Activated CD8-positive, alpha-beta T cell treated with anti-CD3 and anti-CD28 coated beads for 36 hours (primary cell): Measurements from ENCODE around the gene SNX7. TPM values are rescaled to one million over a fixed set of nuclear protein-coding genes. Genes with fewer than 3 reads are reported as not detected.

Experiments
- ATAC-seq: fragments of 200-7000 bp; cut with Tn5 transposase; one replicate; pipeline ENCODE4 v1.10.0; 2021; ENCODE audit warnings: mild to moderate bottlenecking, moderate library complexity
- CTCF ChIA-PET: fragments of 350-600 bp; sonication (Branson Sonifier 250); formaldehyde crosslinking; loops from one replicate; lab custom pipeline; 2021; ENCODE audit warnings: antibody characterized with exemption; lab: Charles Lee
- POLR2A ChIA-PET: fragments of 350-600 bp; sonication (Branson Sonifier 250); formaldehyde crosslinking; loops from one replicate; lab custom pipeline; 2021; ENCODE audit warnings: antibody characterized with exemption; lab: Charles Lee
- DNase-seq: peaks from one replicate; pipeline ENCODE4 v3.0.0-alpha.2; 2020
- H3K27ac Mint-ChIP-seq: one replicate; pipeline ENCODE4 v1.8.0; 2021; ENCODE audit warnings: mild to moderate bottlenecking, mixed read lengths
- H3K27me3 Mint-ChIP-seq: one replicate; pipeline ENCODE4 v1.8.0; 2021; ENCODE audit warnings: mixed read lengths
- H3K36me3 Mint-ChIP-seq: one replicate; pipeline ENCODE4 v1.8.0; 2021; ENCODE audit warnings: low read depth, mixed read lengths
- H3K4me1 Mint-ChIP-seq: one replicate; pipeline ENCODE4 v1.8.0; 2021; ENCODE audit warnings: low read depth, mixed read lengths
- H3K4me3 Mint-ChIP-seq: one replicate; pipeline ENCODE4 v1.8.0; 2021; ENCODE audit warnings: mild to moderate bottlenecking, moderate library complexity, mixed read lengths
- H3K9me3 Mint-ChIP-seq: one replicate; pipeline ENCODE4 v1.8.0; 2021; ENCODE audit warnings: mixed read lengths
- intact Hi-C: fragments of 100-400 bp; cut with micrococcal nuclease; formaldehyde crosslinking; loops from one replicate; pipeline ENCODE4 v1.10.0; 2022
- total RNA-seq, 2 experiments: library from RNA; stranded (reverse); gene quantifications; one replicate each; pipeline ENCODE4 v1.2.3, GENCODE V29; 2021
- TF ChIP-seq, protein P1 (sequence below): fragments of 200-600 bp; IDR thresholded peaks from one replicate; pipeline ENCODE4 v1.8.0; 2022; ENCODE audit warnings: antibody characterized with exemption, mild to moderate bottlenecking

Gene SNX7, protein sequence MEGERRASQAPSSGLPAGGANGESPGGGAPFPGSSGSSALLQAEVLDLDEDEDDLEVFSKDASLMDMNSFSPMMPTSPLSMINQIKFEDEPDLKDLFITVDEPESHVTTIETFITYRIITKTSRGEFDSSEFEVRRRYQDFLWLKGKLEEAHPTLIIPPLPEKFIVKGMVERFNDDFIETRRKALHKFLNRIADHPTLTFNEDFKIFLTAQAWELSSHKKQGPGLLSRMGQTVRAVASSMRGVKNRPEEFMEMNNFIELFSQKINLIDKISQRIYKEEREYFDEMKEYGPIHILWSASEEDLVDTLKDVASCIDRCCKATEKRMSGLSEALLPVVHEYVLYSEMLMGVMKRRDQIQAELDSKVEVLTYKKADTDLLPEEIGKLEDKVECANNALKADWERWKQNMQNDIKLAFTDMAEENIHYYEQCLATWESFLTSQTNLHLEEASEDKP
- total RNA-seq = not detected

DNA sequence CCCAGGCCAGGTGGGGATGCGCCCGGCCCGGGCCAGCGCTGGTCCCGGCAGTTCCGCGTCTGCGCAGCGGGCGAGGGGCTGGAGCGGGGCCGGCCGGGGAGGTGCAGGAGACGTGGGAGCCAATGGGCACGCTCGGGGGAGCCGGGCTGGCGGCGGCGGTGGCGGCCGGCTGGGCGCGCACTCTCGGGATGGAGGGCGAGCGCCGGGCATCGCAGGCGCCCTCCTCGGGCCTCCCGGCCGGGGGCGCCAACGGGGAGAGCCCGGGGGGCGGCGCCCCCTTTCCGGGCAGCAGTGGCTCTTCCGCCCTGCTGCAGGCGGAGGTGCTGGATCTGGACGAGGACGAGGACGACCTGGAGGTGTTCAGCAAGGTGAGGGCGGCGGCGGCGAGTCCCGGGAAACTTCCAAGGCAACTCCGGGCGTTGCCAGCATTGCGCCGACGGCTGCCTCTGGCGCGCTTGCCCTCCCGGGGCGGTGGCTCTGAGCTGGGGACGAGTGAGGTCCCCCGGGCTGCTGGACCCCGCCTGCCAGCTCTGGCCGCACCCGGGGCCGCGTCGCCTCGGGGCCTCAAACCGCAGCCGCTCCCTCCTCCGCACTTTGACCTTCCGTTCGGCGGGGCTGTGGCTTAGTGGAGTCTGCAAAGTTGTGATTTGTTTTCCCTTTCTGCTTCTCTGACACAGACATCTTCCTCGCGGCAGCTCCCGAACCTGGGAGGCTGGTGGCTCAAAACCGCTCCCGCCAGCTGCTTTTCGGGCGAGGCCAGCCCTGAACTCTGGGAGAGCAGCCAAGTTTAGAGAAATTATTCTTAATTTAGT lies at the start of gene SNX7:
Gene SNX7, plus strand, starts transcription at position 178 of the 812 bp plus-strand sequence. Its CDS starts 11 bp downstream, at position 189.
- Mint-ChIP-seq H3K36me3 (no peaks in the 10 kb centered on the region), H3K27me3 (peaks cover 33% of the 10 kb centered on the region), H3K27ac (no peak within 1 kb of the TSS), H3K9me3 (no peaks in the 10 kb centered on the region), H3K4me1 (peaks cover 14% of the 10 kb centered on the region), H3K4me3 (peak within 1 kb of the TSS; percentile 62)
- ChIA-PET POLR2A (no interaction called here), CTCF (no interaction called here)
- intact Hi-C loops = no loop called here
- TF ChIP-seq, protein P1, sequence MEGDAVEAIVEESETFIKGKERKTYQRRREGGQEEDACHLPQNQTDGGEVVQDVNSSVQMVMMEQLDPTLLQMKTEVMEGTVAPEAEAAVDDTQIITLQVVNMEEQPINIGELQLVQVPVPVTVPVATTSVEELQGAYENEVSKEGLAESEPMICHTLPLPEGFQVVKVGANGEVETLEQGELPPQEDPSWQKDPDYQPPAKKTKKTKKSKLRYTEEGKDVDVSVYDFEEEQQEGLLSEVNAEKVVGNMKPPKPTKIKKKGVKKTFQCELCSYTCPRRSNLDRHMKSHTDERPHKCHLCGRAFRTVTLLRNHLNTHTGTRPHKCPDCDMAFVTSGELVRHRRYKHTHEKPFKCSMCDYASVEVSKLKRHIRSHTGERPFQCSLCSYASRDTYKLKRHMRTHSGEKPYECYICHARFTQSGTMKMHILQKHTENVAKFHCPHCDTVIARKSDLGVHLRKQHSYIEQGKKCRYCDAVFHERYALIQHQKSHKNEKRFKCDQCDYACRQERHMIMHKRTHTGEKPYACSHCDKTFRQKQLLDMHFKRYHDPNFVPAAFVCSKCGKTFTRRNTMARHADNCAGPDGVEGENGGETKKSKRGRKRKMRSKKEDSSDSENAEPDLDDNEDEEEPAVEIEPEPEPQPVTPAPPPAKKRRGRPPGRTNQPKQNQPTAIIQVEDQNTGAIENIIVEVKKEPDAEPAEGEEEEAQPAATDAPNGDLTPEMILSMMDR = no peak
- DNase-seq = peak; percentile 10
- ATAC-seq = peak; percentile 30

DNA sequence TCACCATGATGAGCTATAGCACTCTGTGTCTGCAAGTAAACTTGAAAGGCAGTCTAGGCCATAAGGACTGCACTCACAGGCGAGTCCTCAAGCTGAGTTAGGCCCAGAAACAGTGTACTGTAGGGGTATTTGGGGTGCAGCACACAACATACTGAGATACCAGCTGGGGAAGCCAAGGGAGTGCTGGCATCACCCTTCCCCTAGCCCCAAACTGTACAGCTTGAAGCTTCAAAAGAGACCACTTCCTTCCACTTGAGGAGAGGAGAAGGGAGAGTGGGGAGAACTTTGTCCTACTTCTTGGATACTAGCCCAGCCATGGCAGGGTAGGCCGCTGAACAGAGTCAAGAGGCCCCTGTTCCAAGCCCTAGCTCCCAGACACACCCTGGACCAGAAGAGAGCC lies 24.2 kb upstream of the SNX7 start:
- ChIA-PET CTCF (no interaction called here), POLR2A (no interaction called here)
- intact Hi-C loops = no loop called here
- peaks cover 12% of the 10 kb centered on the region for H3K9me3 Mint-ChIP-seq
- DNase-seq = no peak
- no peaks in the 10 kb centered on the region for H3K36me3 Mint-ChIP-seq
- H3K4me1 Mint-ChIP-seq = no peaks in the 10 kb centered on the region
- H3K27me3 Mint-ChIP-seq = no peaks in the 10 kb centered on the region
- ATAC-seq = no peak
- TF ChIP-seq, protein P1 = no peak
- H3K4me3 Mint-ChIP-seq = no peak overlapping the region
- no peak overlapping the region for H3K27ac Mint-ChIP-seq

DNA sequence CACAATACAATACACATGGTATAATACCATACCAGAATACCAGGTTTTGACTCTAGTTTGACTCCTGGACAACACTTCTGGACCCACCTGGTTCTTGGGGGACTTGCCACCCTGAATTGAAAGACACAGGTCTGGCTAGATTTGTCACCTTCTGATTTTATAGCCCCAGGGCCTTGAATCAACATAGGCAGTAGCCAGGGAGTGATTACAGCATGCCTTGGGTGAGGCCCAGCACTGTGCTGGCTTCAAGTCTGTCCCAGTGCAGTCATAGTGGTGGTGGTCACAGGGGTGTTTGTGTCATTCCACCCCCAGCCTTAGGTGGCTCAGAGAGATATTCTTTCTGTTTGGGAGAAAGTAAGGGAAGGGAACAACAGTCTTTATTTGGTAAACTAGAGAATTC lies 23.3 kb upstream of the SNX7 start:
- no peaks in the 10 kb centered on the region for H3K4me1 Mint-ChIP-seq
- DNase-seq (no peak), ATAC-seq (no peak)
- H3K27me3 Mint-ChIP-seq = no peaks in the 10 kb centered on the region
- no peak overlapping the region for H3K27ac Mint-ChIP-seq
- intact Hi-C loops = no loop called here
- POLR2A ChIA-PET = no interaction called here
- TF ChIP-seq, protein P1 = no peak
- CTCF ChIA-PET = no interaction called here
- no peak overlapping the region for H3K4me3 Mint-ChIP-seq
- H3K36me3 Mint-ChIP-seq = no peaks in the 10 kb centered on the region
- H3K9me3 Mint-ChIP-seq = peaks cover 12% of the 10 kb centered on the region

DNA sequence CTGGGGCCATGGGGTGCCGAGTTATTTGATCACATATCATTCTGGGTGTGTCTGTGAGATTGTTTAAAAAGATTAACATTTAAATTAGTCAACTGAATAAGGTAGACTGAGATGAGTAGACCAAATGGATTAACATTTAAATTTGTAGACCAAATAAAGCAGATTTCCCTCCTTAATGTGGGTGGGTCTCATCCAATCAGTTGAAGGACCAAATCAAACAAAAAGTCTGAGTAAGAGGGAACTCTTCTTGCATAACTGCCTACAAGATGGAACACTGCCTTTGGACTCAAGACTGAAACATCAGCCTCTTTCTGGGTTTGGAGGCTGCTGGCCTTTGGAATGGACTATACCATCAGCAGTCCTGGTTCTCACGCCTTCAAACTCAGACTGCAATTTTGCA lies 17.0 kb upstream of the SNX7 start:
- H3K9me3 Mint-ChIP-seq = peaks cover 7% of the 10 kb centered on the region
- no peaks in the 10 kb centered on the region for H3K36me3 Mint-ChIP-seq
- DNase-seq (no peak), ATAC-seq (no peak)
- intact Hi-C loops = no loop called here
- no peak overlapping the region for H3K4me3 Mint-ChIP-seq
- TF ChIP-seq, protein P1 = no peak
- no peak overlapping the region for H3K27ac Mint-ChIP-seq
- ChIA-PET CTCF (no interaction called here), POLR2A (no interaction called here)
- H3K4me1 Mint-ChIP-seq = no peaks in the 10 kb centered on the region
- no peaks in the 10 kb centered on the region for H3K27me3 Mint-ChIP-seq

DNA sequence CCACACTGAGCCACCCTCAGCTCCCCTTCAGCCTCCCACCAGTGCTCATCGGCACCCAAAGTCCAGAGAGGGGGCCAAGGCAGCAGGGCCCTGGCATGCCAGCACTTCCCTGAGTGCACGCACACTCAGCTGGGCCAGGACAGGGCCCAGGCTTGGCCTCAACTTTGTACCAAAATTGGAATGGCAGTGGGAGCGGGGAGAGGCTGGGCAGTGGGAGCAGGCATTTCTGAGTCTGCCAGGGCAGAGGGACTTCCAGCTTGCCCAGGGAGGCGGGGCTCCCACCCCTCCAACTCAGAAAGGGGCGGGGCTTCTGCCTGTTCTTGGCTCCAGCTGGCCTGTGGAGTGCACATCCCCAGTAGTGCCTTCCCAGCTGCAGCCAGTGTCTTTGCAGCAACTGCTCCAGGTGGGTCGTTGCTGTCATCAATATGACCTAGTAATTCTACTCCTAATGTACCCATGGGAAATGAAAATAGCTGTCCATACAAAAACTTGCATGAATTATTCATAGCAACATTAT lies 10.3 kb upstream of the SNX7 start:
- H3K36me3 Mint-ChIP-seq = no peaks in the 10 kb centered on the region
- POLR2A ChIA-PET = no interaction called here

More for the DNA sequence above, 10.3 kb upstream of the SNX7 start:
- intact Hi-C loops = no loop called here
- DNase-seq (no peak), ATAC-seq (no peak)
- no peak overlapping the region for H3K4me3 Mint-ChIP-seq
- CTCF ChIA-PET = no interaction called here
- H3K4me1 Mint-ChIP-seq = no peaks in the 10 kb centered on the region
- TF ChIP-seq, protein P1 = no peak
- H3K9me3 Mint-ChIP-seq = peaks cover 3% of the 10 kb centered on the region
- no peaks in the 10 kb centered on the region for H3K27me3 Mint-ChIP-seq
- H3K27ac Mint-ChIP-seq = no peak overlapping the region
